ENCODE results near the gene PRKG1. TPM values are rescaled to one million over a fixed set of nuclear protein-coding genes. Genes with fewer than 3 reads are reported as not detected.

PRKG1 gene
- total and polyA plus RNA-seq, 12 donors = 3.8 to 48.1 (median 29.9) TPM

- H3K4me3 ChIP-seq = no peak overlapping the region
- H3K9me3 ChIP-seq = no peaks in the 10 kb centered on the region
- no peak overlapping the region for H3K27ac ChIP-seq
- intact Hi-C loops (cut with DNase I) = no loop called here
- TF ChIP-seq, protein P1, sequence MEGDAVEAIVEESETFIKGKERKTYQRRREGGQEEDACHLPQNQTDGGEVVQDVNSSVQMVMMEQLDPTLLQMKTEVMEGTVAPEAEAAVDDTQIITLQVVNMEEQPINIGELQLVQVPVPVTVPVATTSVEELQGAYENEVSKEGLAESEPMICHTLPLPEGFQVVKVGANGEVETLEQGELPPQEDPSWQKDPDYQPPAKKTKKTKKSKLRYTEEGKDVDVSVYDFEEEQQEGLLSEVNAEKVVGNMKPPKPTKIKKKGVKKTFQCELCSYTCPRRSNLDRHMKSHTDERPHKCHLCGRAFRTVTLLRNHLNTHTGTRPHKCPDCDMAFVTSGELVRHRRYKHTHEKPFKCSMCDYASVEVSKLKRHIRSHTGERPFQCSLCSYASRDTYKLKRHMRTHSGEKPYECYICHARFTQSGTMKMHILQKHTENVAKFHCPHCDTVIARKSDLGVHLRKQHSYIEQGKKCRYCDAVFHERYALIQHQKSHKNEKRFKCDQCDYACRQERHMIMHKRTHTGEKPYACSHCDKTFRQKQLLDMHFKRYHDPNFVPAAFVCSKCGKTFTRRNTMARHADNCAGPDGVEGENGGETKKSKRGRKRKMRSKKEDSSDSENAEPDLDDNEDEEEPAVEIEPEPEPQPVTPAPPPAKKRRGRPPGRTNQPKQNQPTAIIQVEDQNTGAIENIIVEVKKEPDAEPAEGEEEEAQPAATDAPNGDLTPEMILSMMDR (IDR thresholded peaks at IDR 0.05) = no peak
- no peaks in the 10 kb centered on the region for H3K27me3 ChIP-seq
- ATAC-seq = no peak
- no peaks in the 10 kb centered on the region for H3K36me3 ChIP-seq
- no peak for DNase-seq
- H3K4me1 ChIP-seq = peaks cover 0 to 17% (median 5%) of the 10 kb centered on the region in 9 donors
Measured at GRCh38 chr10:51031950-51032349, 42.3 kb upstream of the PRKG1 start.

- TF ChIP-seq, protein P1 (IDR thresholded peaks at IDR 0.05) = no peak
- DNase-seq = no peak
- 89 to 96% methylated on average over 4 of the region's 4 CpGs for WGBS, 2 donors
- Histone ChIP-seq H3K4me1 (no peaks in the 10 kb centered on the region), H3K36me3 (no peaks in the 10 kb centered on the region), H3K27me3 (no peaks in the 10 kb centered on the region), H3K9me3 (peaks cover 0 to 3% (median 0%) of the 10 kb centered on the region in 11 donors), H3K4me3 (no peak overlapping the region), H3K27ac (no peak overlapping the region)
- intact Hi-C loops (cut with DNase I) = no loop called here
- no peak for ATAC-seq
Measured at GRCh38 chr10:51034769-51035168, 39.5 kb upstream of the PRKG1 start.

DNA sequence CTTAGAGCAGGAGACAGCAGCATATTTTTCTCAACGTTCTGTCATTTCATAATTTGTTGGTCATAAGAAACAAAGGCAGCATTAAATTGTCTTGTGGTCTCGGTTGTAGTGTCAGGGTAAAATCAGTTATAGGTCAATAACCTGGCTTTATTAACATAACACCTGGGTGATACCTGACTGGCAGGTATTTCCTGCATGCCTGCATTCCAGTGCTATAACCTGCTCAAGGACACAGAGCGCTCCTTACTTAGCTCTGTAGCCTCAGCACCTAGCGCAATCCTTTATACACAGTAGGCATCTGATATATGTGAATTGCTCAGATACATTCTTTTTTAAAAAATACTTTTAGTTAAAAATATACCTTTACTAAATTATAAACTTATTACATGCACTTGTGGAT lies 38.9 kb upstream of the PRKG1 start:
- Histone ChIP-seq H3K4me1 (no peaks in the 10 kb centered on the region), H3K9me3 (peaks cover 0 to 4% (median 0%) of the 10 kb centered on the region in 11 donors), H3K4me3 (no peak overlapping the region), H3K27me3 (no peaks in the 10 kb centered on the region), H3K36me3 (no peaks in the 10 kb centered on the region), H3K27ac (no peak overlapping the region)
- no peak for DNase-seq
- intact Hi-C loops (cut with DNase I) = no loop called here
- WGBS, 2 donors = 90 to 94% methylated on average over 4 of the region's 4 CpGs
- ATAC-seq = no peak
- TF ChIP-seq, protein P1 (IDR thresholded peaks at IDR 0.05) = no peak

DNA sequence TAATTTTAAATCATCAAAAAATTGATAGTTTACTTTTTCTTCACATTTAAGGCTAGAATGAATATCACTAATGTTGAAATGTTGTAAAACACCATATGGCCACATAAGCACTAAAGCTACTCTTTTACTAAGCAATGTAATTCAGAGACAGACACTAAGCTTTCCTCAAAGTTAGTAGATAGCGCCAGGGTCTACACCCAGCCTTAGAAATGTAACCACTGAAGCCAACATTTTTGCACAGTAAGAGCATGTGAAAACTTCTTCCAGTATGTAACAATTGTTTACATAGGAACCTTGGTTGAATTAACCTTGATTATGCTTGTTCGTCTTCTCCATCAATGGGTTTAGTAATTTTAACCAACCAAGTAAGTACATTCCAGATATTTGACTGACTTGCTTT lies 28.4 kb upstream of the PRKG1 start:
- Histone ChIP-seq H3K9me3 (no peaks in the 10 kb centered on the region), H3K27me3 (no peaks in the 10 kb centered on the region), H3K36me3 (no peaks in the 10 kb centered on the region), H3K4me1 (peaks cover 0 to 26% (median 10%) of the 10 kb centered on the region in 9 donors), H3K4me3 (no peak overlapping the region), H3K27ac (no peak overlapping the region)
- WGBS, 2 donors = 88 to 89% methylated on average over 2 of the region's 2 CpGs
- ATAC-seq (no peak), DNase-seq (no peak)
- TF ChIP-seq, protein P1 (IDR thresholded peaks at IDR 0.05) = no peak
- intact Hi-C loops (cut with DNase I) = loop anchor here in 6 of 10 donors (5.0 kb wide), 1 partner anchor 34 kb away; no protein-coding TSS in a partner anchor
